Endothelial cell of umbilical vein (primary cell): ENCODE data around the gene SEMA4A. TPM values are rescaled to one million over a fixed set of nuclear protein-coding genes. Genes with fewer than 3 reads are reported as not detected.

ENCODE experiments used
- BruUV-seq: library from RNA; stranded (reverse); fragments of 400-500 nt; replicated peaks from 2 replicates; lab custom pipeline; 2021; lab: Mats Ljungman, UMichigan
- CTCF ChIA-PET: fragments of 300-600, 350-600 bp; sonication (Branson Sonifier 250); formaldehyde crosslinking; loops from one replicate; lab custom pipeline; 2021; ENCODE audit warnings: antibody characterized with exemption, inconsistent platforms; lab: Charles Lee
- POLR2A ChIA-PET: fragments of 300-600, 350-600 bp; sonication (Branson Sonifier 250); formaldehyde crosslinking; loops from one replicate; lab custom pipeline; 2021; ENCODE audit warnings: antibody characterized with exemption, inconsistent platforms; lab: Charles Lee
- DNase-seq: peaks from one replicate; pipeline ENCODE4 v3.0.0-alpha.2; 2011; ENCODE audit warnings: low read depth, low spot score
- FAIRE-seq: peaks from 2 replicates; lab custom pipeline; 2011; peaks lifted over from hg19 to GRCh38; lab: Jason Lieb, UNC
- H2AFZ ChIP-seq: 2 replicates; pipeline ENCODE4 v1.6.0; 2012; ENCODE audit warnings: low read depth, low read length, control low read depth, inconsistent platforms
- H3K27ac ChIP-seq: 2 replicates; pipeline ENCODE4 v1.5.1; 2011; ENCODE audit warnings: low read depth, mild to moderate bottlenecking, control low read depth, low read length, moderate library complexity; ENCODE audit not compliant: insufficient read depth
- H3K27me3 ChIP-seq, 2 experiments: 2 replicates each; pipeline versions ENCODE4 v1.6.0 to v1.6.1; 2011; ENCODE audit warnings: low read length in 2 of 2, mixed read lengths in 1 of 2; ENCODE audit not compliant: control insufficient read depth in 2 of 2, insufficient read depth in 2 of 2
- H3K36me3 ChIP-seq, 2 experiments: 2 replicates in 1 of 2; 3 replicates in 1 of 2; pipeline ENCODE4 v1.5.1; 2011; ENCODE audit warnings: low read length in 2 of 2, mild to moderate bottlenecking in 1 of 2, moderate library complexity in 1 of 2; ENCODE audit not compliant: control insufficient read depth in 2 of 2, insufficient read depth in 2 of 2; ENCODE audit errors: extremely low read depth in 1 of 2
- H3K4me1 ChIP-seq: 3 replicates; pipeline ENCODE4 v1.5.1; 2011; ENCODE audit warnings: mild to moderate bottlenecking, low read length; ENCODE audit not compliant: control insufficient read depth, insufficient read depth; ENCODE audit errors: extremely low read depth
- H3K4me2 ChIP-seq: 2 replicates; pipeline ENCODE4 v1.6.1; 2011; ENCODE audit warnings: low read length, control low read depth, mixed read lengths; ENCODE audit not compliant: insufficient read depth
- H3K4me3 ChIP-seq, 3 experiments: fragments of 200-600 bp in 1 of 3; sonication (generic), shearing (Covaris generic) in 1 of 3; replicated peaks in 1 of 3; 2 replicates each; pipeline ENCODE4 v1.5.1; 2011 to 2016; ENCODE audit warnings: control low read depth in 3 of 3, low read length in 3 of 3, mild to moderate bottlenecking in 2 of 3, inconsistent platforms in 1 of 3, low read depth in 1 of 3, moderate library complexity in 1 of 3; ENCODE audit not compliant: insufficient read depth in 1 of 3
- H3K79me2 ChIP-seq: 2 replicates; pipeline ENCODE4 v1.6.0; 2012; ENCODE audit warnings: low read length, inconsistent platforms; ENCODE audit not compliant: control insufficient read depth, insufficient read depth
- H3K9ac ChIP-seq: replicated peaks from 2 replicates; pipeline ENCODE3; 2011; ENCODE audit warnings: low read length, control low read depth; ENCODE audit not compliant: insufficient read depth; ENCODE audit errors: extremely low read depth
- H3K9me1 ChIP-seq: replicated peaks from 3 replicates; pipeline ENCODE4 v1.6.0; 2011; ENCODE audit warnings: mild to moderate bottlenecking, low read length; ENCODE audit not compliant: control insufficient read depth, insufficient read depth; ENCODE audit errors: extremely low read depth
- H3K9me3 ChIP-seq: replicated peaks from 2 replicates; pipeline ENCODE4 v1.5.1; 2012; ENCODE audit warnings: low read length, inconsistent platforms; ENCODE audit not compliant: control insufficient read depth, insufficient read depth
- H4K20me1 ChIP-seq: replicated peaks from 2 replicates; pipeline ENCODE3; 2011; ENCODE audit warnings: mild to moderate bottlenecking, low read length; ENCODE audit not compliant: control insufficient read depth, insufficient read depth; ENCODE audit errors: extremely low read depth
- EZH2 ChIP-seq: IDR thresholded peaks from 2 replicates; pipeline ENCODE4 v1.6.1; 2012; ENCODE audit warnings: borderline replicate concordance, low read depth, mild to moderate bottlenecking, moderate library complexity, low read length, inconsistent platforms; ENCODE audit not compliant: severe bottlenecking
- FOS ChIP-seq: IDR thresholded peaks from 2 replicates; pipeline ENCODE4 v1.6.1; 2011; ENCODE audit warnings: mild to moderate bottlenecking, low read length, moderate library complexity, borderline replicate concordance; ENCODE audit not compliant: insufficient read depth
- GATA2 ChIP-seq: IDR thresholded peaks from 2 replicates; pipeline ENCODE4 v1.7.0; 2011; ENCODE audit warnings: low read depth, mild to moderate bottlenecking, moderate library complexity, mixed read lengths, low read length; ENCODE audit not compliant: insufficient read length, insufficient read depth
- JUN ChIP-seq: IDR thresholded peaks from 2 replicates; pipeline ENCODE4 v1.6.1; 2011; ENCODE audit warnings: borderline replicate concordance, low read depth; ENCODE audit not compliant: insufficient read length, insufficient read depth
- MYC ChIP-seq: IDR thresholded peaks from one replicate; pipeline ENCODE4 v1.6.1; 2011; ENCODE audit warnings: mild to moderate bottlenecking, low read depth, low read length
- POLR2A ChIP-seq: IDR thresholded peaks from 2 replicates; pipeline ENCODE4 v1.6.1; 2012; ENCODE audit warnings: low read depth, mild to moderate bottlenecking, control low read depth, low read length
- POLR2AphosphoS5 ChIP-seq: IDR thresholded peaks from 2 replicates; pipeline ENCODE4 v1.6.1; 2012; ENCODE audit warnings: low read depth, mild to moderate bottlenecking, control low read depth, low read length, moderate library complexity; ENCODE audit not compliant: insufficient read depth
- dilution Hi-C: fragments of 300-500 bp; cut with MboI; formaldehyde crosslinking; loops from one replicate; pipeline ENCODE4 v1.15.0; 2019; ENCODE audit warnings: low sequenced_read_pairs; ENCODE audit not compliant: extremely low pct_ligation_motif_present
- intact Hi-C: fragments of 100-400 bp; cut with micrococcal nuclease; formaldehyde crosslinking; loops from one replicate; pipeline ENCODE4 v1.10.0; 2022
- polyA plus RNA-seq, 4 experiments: library from polyadenylated mRNA; depleted of rRNA in 3 of 4; stranded (reverse) in 3 of 4; unstranded in 1 of 4; fragments of >200 nt; gene quantifications; 2 replicates each; pipeline versions ENCODE4 v1.2.1 to v1.2.3, GENCODE V29; 2011 to 2012; ENCODE audit warnings: missing spikeins in 1 of 4
- total RNA-seq: library from RNA; stranded (reverse); gene quantifications from 2 replicates; pipeline ENCODE4 v1.2.3, GENCODE V29; 2021
- TF ChIP-seq, protein P1 (sequence below), 2 donors: IDR thresholded peaks; 1 replicate in 1 of 2; 2 replicates in 1 of 2; pipeline ENCODE4 v1.5.1; 2011; ENCODE audit warnings: low read length in 2 of 2, mild to moderate bottlenecking in 2 of 2, moderate library complexity in 2 of 2, control low read depth in 1 of 2, inconsistent platforms in 1 of 2, low read depth in 1 of 2; ENCODE audit not compliant: insufficient read depth in 1 of 2; ENCODE audit errors: extremely low read depth in 1 of 2
- TF ChIP-seq, protein P2 (sequence below): IDR thresholded peaks from 2 replicates; pipeline ENCODE4 v1.6.1; 2011; ENCODE audit not compliant: insufficient read depth, insufficient read length

Gene SEMA4A
- total and polyA plus RNA-seq, 2 donors (not counting 3 experiments of a cell fraction or from before 2014, with no cell fraction given) = 1.5 to 1.6 TPM

DNA sequence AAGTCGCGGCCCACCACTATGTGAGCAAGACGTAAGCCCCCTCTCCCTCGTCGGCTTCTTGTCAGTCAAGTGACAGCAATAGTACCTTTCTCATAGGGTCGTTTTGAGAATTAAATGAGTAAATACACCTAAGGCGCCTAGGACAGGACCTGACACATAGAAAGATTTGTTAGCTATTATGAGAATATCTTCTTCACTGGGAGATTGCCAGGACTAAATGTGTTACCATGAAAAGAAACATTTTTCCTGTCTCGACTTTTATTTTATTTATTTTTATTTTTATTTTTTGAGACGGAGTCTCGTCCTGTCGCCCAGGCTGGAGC is 60.2 kb downstream of the SEMA4A start:
- POLR2A ChIA-PET = interaction anchor here (1.1 to 1.6 kb wide), 5 partner anchors 12 to 91 kb away, joined by 3 to 10 read pairs (median 7); partner anchors contain the start of gene SLC25A44
- Histone ChIP-seq H3K79me2 (peaks cover 6% of the 10 kb centered on the region), H4K20me1 (no peaks in the 10 kb centered on the region), H3K9me1 (no peaks in the 10 kb centered on the region), H3K4me1 (peaks cover 21% of the 10 kb centered on the region), H2AFZ (no peak overlapping the region), H3K36me3 (peaks cover 0 to 9% of the 10 kb centered on the region in 2 experiments), H3K27ac (peak overlapping the region; percentile 97), H3K27me3 (no peaks in the 10 kb centered on the region), H3K9me3 (no peaks in the 10 kb centered on the region), H3K4me2 (peak overlapping the region; percentile 89), H3K4me3 (peak overlapping the region; percentile 44 to 80 (median 79)), H3K9ac (peak overlapping the region; percentile 99)
- FAIRE-seq (no peak), DNase-seq (no peak)
- CTCF ChIA-PET = interaction anchor here (1.0 to 4.6 kb wide), 10 partner anchors 10 to 172 kb away, joined by 3 to 43 read pairs (median 4); partner anchors contain the start of genes SLC25A44 and SMG5
- no TSS peak for BruUV-seq
- intact Hi-C loops (loop anchor here (1.0 to 5.0 kb wide), 4 partner anchors 20 to 111 kb away; no protein-coding TSS in a partner anchor), dilution Hi-C loops (no loop called here)
- TF ChIP-seq EZH2 (no peak), GATA2 (no peak), MYC (no peak), JUN (no peak), POLR2AphosphoS5 (no peak), POLR2A (no peak), FOS (no peak)
- TF ChIP-seq, protein P1, sequence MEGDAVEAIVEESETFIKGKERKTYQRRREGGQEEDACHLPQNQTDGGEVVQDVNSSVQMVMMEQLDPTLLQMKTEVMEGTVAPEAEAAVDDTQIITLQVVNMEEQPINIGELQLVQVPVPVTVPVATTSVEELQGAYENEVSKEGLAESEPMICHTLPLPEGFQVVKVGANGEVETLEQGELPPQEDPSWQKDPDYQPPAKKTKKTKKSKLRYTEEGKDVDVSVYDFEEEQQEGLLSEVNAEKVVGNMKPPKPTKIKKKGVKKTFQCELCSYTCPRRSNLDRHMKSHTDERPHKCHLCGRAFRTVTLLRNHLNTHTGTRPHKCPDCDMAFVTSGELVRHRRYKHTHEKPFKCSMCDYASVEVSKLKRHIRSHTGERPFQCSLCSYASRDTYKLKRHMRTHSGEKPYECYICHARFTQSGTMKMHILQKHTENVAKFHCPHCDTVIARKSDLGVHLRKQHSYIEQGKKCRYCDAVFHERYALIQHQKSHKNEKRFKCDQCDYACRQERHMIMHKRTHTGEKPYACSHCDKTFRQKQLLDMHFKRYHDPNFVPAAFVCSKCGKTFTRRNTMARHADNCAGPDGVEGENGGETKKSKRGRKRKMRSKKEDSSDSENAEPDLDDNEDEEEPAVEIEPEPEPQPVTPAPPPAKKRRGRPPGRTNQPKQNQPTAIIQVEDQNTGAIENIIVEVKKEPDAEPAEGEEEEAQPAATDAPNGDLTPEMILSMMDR (IDR thresholded peaks at IDR 0.05; ENCODE audit: extremely low read depth in 1 of 2, insufficient read depth in 1 of 2, low read depth in 1 of 2, low read length in 2 of 2) = no peak
- TF ChIP-seq, protein P2, sequence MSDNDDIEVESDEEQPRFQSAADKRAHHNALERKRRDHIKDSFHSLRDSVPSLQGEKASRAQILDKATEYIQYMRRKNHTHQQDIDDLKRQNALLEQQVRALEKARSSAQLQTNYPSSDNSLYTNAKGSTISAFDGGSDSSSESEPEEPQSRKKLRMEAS = no peak
